Small intestine (tissue), 7 donors: ENCODE measurements around the gene METTL5. TPM values are rescaled to one million over a fixed set of nuclear protein-coding genes. Genes with fewer than 3 reads are reported as not detected.
"Not testable (repeated sequence)": the region's sequence is repeated elsewhere in the genome, so short reads cannot be mapped to it uniquely, and the experiment has no call there.

Experiments used
- DNase-seq, 2 donors: peaks; one replicate each; pipeline versions ENCODE4 v3.0.0 to v3.0.0-alpha.2; 2013
- FAIRE-seq: peaks from 2 replicates; lab custom pipeline; 2012; peaks lifted over from hg19 to GRCh38; lab: Jason Lieb, UNC
- H3K27ac ChIP-seq, 3 donors: one replicate each; pipeline ENCODE4 v1.5.1; 2013; ENCODE audit warnings: low read length in 2 of 3, mild to moderate bottlenecking in 2 of 3, control low read depth in 1 of 3, inconsistent platforms in 1 of 3, low read depth in 1 of 3, moderate library complexity in 1 of 3
- H3K27me3 ChIP-seq, 3 donors: one replicate each; pipeline ENCODE4 v1.6.1; 2013; ENCODE audit warnings: low read length in 3 of 3, inconsistent platforms in 1 of 3; ENCODE audit not compliant: control insufficient read depth in 3 of 3, insufficient read depth in 3 of 3
- H3K36me3 ChIP-seq, 3 donors: one replicate each; pipeline ENCODE4 v1.6.1; 2013; ENCODE audit warnings: low read length in 3 of 3, inconsistent platforms in 1 of 3, low read depth in 1 of 3, mild to moderate bottlenecking in 1 of 3, moderate library complexity in 1 of 3; ENCODE audit not compliant: control insufficient read depth in 3 of 3, insufficient read depth in 2 of 3
- H3K4me1 ChIP-seq, 3 donors: one replicate each; pipeline ENCODE4 v1.6.1; 2013; ENCODE audit warnings: low read length in 2 of 3, inconsistent platforms in 1 of 3, low read depth in 1 of 3, mild to moderate bottlenecking in 1 of 3, moderate library complexity in 1 of 3; ENCODE audit not compliant: control insufficient read depth in 3 of 3, insufficient read depth in 2 of 3
- H3K4me3 ChIP-seq, 3 donors: one replicate each; pipeline ENCODE4 v1.5.1; 2013; ENCODE audit warnings: low read length in 3 of 3, control low read depth in 1 of 3, inconsistent platforms in 1 of 3, low read depth in 1 of 3, mild to moderate bottlenecking in 1 of 3, moderate library complexity in 1 of 3
- H3K9me3 ChIP-seq, 2 donors: one replicate each; pipeline ENCODE4 v1.6.1; 2013; ENCODE audit warnings: low read depth in 1 of 2, low read length in 1 of 2; ENCODE audit not compliant: control insufficient read depth in 2 of 2, insufficient read depth in 1 of 2
- WGBS, 3 donors: extraction: QIAGEN DNeasy Blood & Tissue Kit; methylation state at CpG; one replicate each; pipeline ENCODE4 v1.1.7; 2013; 5-methylcytosine and 5-hydroxymethylcytosine counted together
- polyA plus RNA-seq, 4 donors: library from polyadenylated mRNA; stranded (reverse) in 3 of 4; unstranded in 1 of 4; fragments of 200-250 nt in 3 of 4; fragments of 120-200 nt in 1 of 4; gene quantifications; one replicate each; pipeline versions ENCODE4 v1.2.1 to v1.2.3, GENCODE V29; 2013
- donor health status: healthy with polysubstance abuse.
- donor health status: control.
- donor health status: control.
- donor health status: Bipolar disorder and iron deficiency.
- donor health status: healthy.

The METTL5 gene
- polyA plus RNA-seq, 4 donors, result 44.3 to 75.8 (median 51.2) TPM

- no peaks in the 10 kb centered on the region for H3K4me1 ChIP-seq
- peaks cover 0 to 2% of the 10 kb centered on the region in 2 donors for H3K9me3 ChIP-seq
- no peak overlapping the region for H3K4me3 ChIP-seq
- peaks cover 0 to 7% (median 5%) of the 10 kb centered on the region in 3 donors for H3K36me3 ChIP-seq
- H3K27ac ChIP-seq, result no peak overlapping the region
- DNase-seq (no peak), FAIRE-seq (no peak)
- WGBS, 3 donors, result 91 to 95% (median 93%) methylated on average over 2 of the region's 2 CpGs
- no peaks in the 10 kb centered on the region for H3K27me3 ChIP-seq
Observed at GRCh38 chr2:169862816-169863215, 38.1 kb upstream of the METTL5 start.

GRCh38 chr2:169860149-169860548 is 35.4 kb upstream of the METTL5 start:
- 91 to 97% (median 94%) methylated on average over 4 of the region's 4 CpGs for WGBS, 3 donors
- no peak for DNase-seq
- no peak overlapping the region for H3K27ac ChIP-seq
- H3K9me3 ChIP-seq, result peaks cover 0 to 5% of the 10 kb centered on the region in 2 donors
- no peak for FAIRE-seq
- H3K27me3 ChIP-seq, result no peaks in the 10 kb centered on the region
- no peak overlapping the region for H3K4me3 ChIP-seq
- H3K36me3 ChIP-seq, result peaks cover 0 to 10% (median 5%) of the 10 kb centered on the region in 3 donors
- no peaks in the 10 kb centered on the region for H3K4me1 ChIP-seq

- FAIRE-seq (no peak), DNase-seq (no peak)
- peaks cover 0 to 10% (median 5%) of the 10 kb centered on the region in 3 donors for H3K36me3 ChIP-seq
- peaks cover 0 to 5% of the 10 kb centered on the region in 2 donors for H3K9me3 ChIP-seq
- WGBS, 3 donors, result 95 to 98% (median 97%) methylated on average over 4 of the region's 4 CpGs
- H3K27me3 ChIP-seq, result no peaks in the 10 kb centered on the region
- H3K27ac ChIP-seq, result no peak overlapping the region
- H3K4me1 ChIP-seq, result no peaks in the 10 kb centered on the region
- no peak overlapping the region for H3K4me3 ChIP-seq
Observed at GRCh38 chr2:169859423-169859822, 34.7 kb upstream of the METTL5 start.

- not testable (repeated sequence) for H3K9me3 ChIP-seq, H3K27me3 ChIP-seq, FAIRE-seq, H3K27ac ChIP-seq, H3K4me1 ChIP-seq, H3K4me3 ChIP-seq, H3K36me3 ChIP-seq, DNase-seq
- WGBS, 3 donors, result 92 to 95% (median 93%) methylated on average over 15 to 40 of the region's 42 CpGs
Observed at GRCh38 chr2:169855281-169856258, 30.9 kb upstream of the METTL5 start.

- peaks cover 0 to 12% (median 0%) of the 10 kb centered on the region in 3 donors for H3K36me3 ChIP-seq
- WGBS, 3 donors, result 75 to 87% (median 87%) methylated on average over 4 of the region's 4 CpGs
Observed at GRCh38 chr2:169853041-169853668, 28.4 kb upstream of the METTL5 start.

GRCh38 chr2:169849710-169850109 is 25.0 kb upstream of the METTL5 start:
- Histone ChIP-seq H3K27me3 (no peaks in the 10 kb centered on the region), H3K36me3 (peaks cover 0 to 11% (median 0%) of the 10 kb centered on the region in 3 donors), H3K4me1 (no peaks in the 10 kb centered on the region), H3K4me3 (no peak overlapping the region), H3K27ac (no peak overlapping the region), H3K9me3 (peaks cover 0 to 11% of the 10 kb centered on the region in 2 donors)
- DNase-seq, result no peak
- no peak for FAIRE-seq
- WGBS, 3 donors, result 97 to 100% (median 98%) methylated on average over 1 of the region's 1 CpG

More at GRCh38 chr2:169853041-169853668, 28.4 kb upstream of the METTL5 start:
- peaks cover 0 to 14% of the 10 kb centered on the region in 2 donors for H3K9me3 ChIP-seq
- no peak overlapping the region for H3K27ac ChIP-seq
- H3K27me3 ChIP-seq, result no peaks in the 10 kb centered on the region
- no peak overlapping the region for H3K4me3 ChIP-seq
- DNase-seq (no peak), FAIRE-seq (no peak)
- no peaks in the 10 kb centered on the region for H3K4me1 ChIP-seq

- 77 to 88% (median 88%) methylated on average over 8 of the region's 8 CpGs for WGBS, 3 donors
- H3K9me3 ChIP-seq, result peaks cover 0 to 11% of the 10 kb centered on the region in 2 donors
- FAIRE-seq, H3K4me3 ChIP-seq, H3K27me3 ChIP-seq, DNase-seq, H3K27ac ChIP-seq, H3K4me1 ChIP-seq: not testable (repeated sequence)
- peaks cover 0 to 13% (median 0%) of the 10 kb centered on the region in 3 donors for H3K36me3 ChIP-seq
Observed at GRCh38 chr2:169848959-169849693, 24.4 kb upstream of the METTL5 start.

- FAIRE-seq (no peak), DNase-seq (no peak)
- peaks cover 0 to 14% (median 2%) of the 10 kb centered on the region in 3 donors for H3K36me3 ChIP-seq
- H3K27ac ChIP-seq, result no peak overlapping the region
- 95 to 100% (median 95%) methylated on average over 2 of the region's 2 CpGs for WGBS, 3 donors
- peaks cover 0 to 11% of the 10 kb centered on the region in 2 donors for H3K9me3 ChIP-seq
- no peak overlapping the region for H3K4me3 ChIP-seq
- no peaks in the 10 kb centered on the region for H3K27me3 ChIP-seq
- peaks cover 0 to 9% (median 3%) of the 10 kb centered on the region in 3 donors for H3K4me1 ChIP-seq
Observed at GRCh38 chr2:169845016-169845415, 20.3 kb upstream of the METTL5 start.
